Neural cell (in vitro differentiated cells): ENCODE measurements around the gene SKI. TPM values are rescaled to one million over a fixed set of nuclear protein-coding genes. Genes with fewer than 3 reads are reported as not detected.

ENCODE experiments used
- polyA plus RNA-seq: library from polyadenylated mRNA; depleted of rRNA; stranded (reverse); fragments of >200 nt; gene quantifications from 2 replicates; pipeline ENCODE4 v1.2.3, GENCODE V29; 2014

The SKI gene
- polyA plus RNA-seq, 1 donor from 2014 or later, result 4.1 TPM

Other genes starting within 250 kb of the SKI start
- 0.22 TPM in 1 of 2 replicates, not detected in the other for gene CFAP74, start 224.5 kb upstream of the SKI start, polyA plus RNA-seq
- gene GABRD, start 209.0 kb upstream of the SKI start, polyA plus RNA-seq, result 0.70 and 0.85 TPM in 2 replicates
- 54.9 and 69.9 TPM in 2 replicates for gene PRKCZ, start 177.9 kb upstream of the SKI start, polyA plus RNA-seq
- 45.3 and 53.0 TPM in 2 replicates for gene FAAP20, start 33.5 kb upstream of the SKI start, polyA plus RNA-seq
- 8.2 and 10.9 TPM in 2 replicates for gene MORN1, start 163.2 kb downstream of the SKI start, polyA plus RNA-seq
- gene RER1, start 163.5 kb downstream of the SKI start, polyA plus RNA-seq, result 58.5 and 58.7 TPM in 2 replicates
- gene PEX10, start 184.2 kb downstream of the SKI start, polyA plus RNA-seq, result 29.4 and 30.1 TPM in 2 replicates
- 5.7 and 6.6 TPM in 2 replicates for gene PLCH2, start 248.0 kb downstream of the SKI start, polyA plus RNA-seq